Measurements from ENCODE around the gene GRK2. TPM values are rescaled to one million over a fixed set of nuclear protein-coding genes. Genes with fewer than 3 reads are reported as not detected.

GRK2 gene
- total RNA-seq, 2 donors from 2014 or later, result 27.4 to 36.3 TPM

- ATAC-seq, result no peak
- H3K36me3 ChIP-seq (replicated peaks in 1 of 2; ENCODE audit: insufficient read depth in 1 of 2, low read depth in 2 of 2), result peaks cover 0 to 7% of the 10 kb centered on the region in 2 donors
Measured at GRCh38 chr11:67308031-67308866, 42.0 kb downstream of the GRK2 start.

GRCh38 chr11:67309166-67309565 lies 42.9 kb downstream of the GRK2 start:
- H3K27ac ChIP-seq, result no peak overlapping the region
- ATAC-seq (no peak), DNase-seq (no peak)
- peaks cover 17% of the 10 kb centered on the region for H3K4me1 ChIP-seq
- H3K27me3 ChIP-seq, result no peaks in the 10 kb centered on the region
- intact Hi-C loops (cut with DNase I), result no loop called here
- no peaks in the 10 kb centered on the region for H3K9me3 ChIP-seq
- 93 to 96% methylated on average over 8 to 11 of the region's 11 CpGs for WGBS, 2 donors
- TF ChIP-seq CTCF (IDR thresholded peaks at IDR 0.05) (no peak), POLR2A (IDR thresholded peaks at IDR 0.05) (no peak)
- peaks cover 0 to 7% of the 10 kb centered on the region in 2 donors for H3K36me3 ChIP-seq (replicated peaks in 1 of 2; ENCODE audit: insufficient read depth in 1 of 2, low read depth in 2 of 2)
- no peak overlapping the region for H3K4me3 ChIP-seq

More at GRCh38 chr11:67308031-67308866, 42.0 kb downstream of the GRK2 start:
- no peak for TF ChIP-seq POLR2A (IDR thresholded peaks at IDR 0.05)
- TF ChIP-seq CTCF (IDR thresholded peaks at IDR 0.05), result no peak
- Histone ChIP-seq H3K27ac (no peak overlapping the region), H3K27me3 (no peaks in the 10 kb centered on the region), H3K4me1 (peaks cover 20% of the 10 kb centered on the region), H3K4me3 (no peak overlapping the region), H3K9me3 (no peaks in the 10 kb centered on the region)
- intact Hi-C loops (cut with DNase I), result no loop called here
- DNase-seq, result no peak
- WGBS, 2 donors, result 95 to 96% methylated on average over 20 of the region's 20 CpGs

- no peak overlapping the region for H3K27ac ChIP-seq
- no peak overlapping the region for H3K4me3 ChIP-seq
- H3K27me3 ChIP-seq, result no peaks in the 10 kb centered on the region
- DNase-seq (no peak), ATAC-seq (no peak)
- H3K36me3 ChIP-seq (replicated peaks in 1 of 2; ENCODE audit: insufficient read depth in 1 of 2, low read depth in 2 of 2), result peaks cover 0 to 7% of the 10 kb centered on the region in 2 donors
- whole genome bisulfite sequencing, 2 donors, result 93 to 96% methylated on average over 4 to 14 of the region's 14 CpGs
- TF ChIP-seq POLR2A (IDR thresholded peaks at IDR 0.05) (no peak), CTCF (IDR thresholded peaks at IDR 0.05) (no peak)
- intact Hi-C loops (cut with DNase I), result loop anchor here (5.0 kb wide), 1 partner anchor 32 kb away; no protein-coding TSS in a partner anchor
- H3K9me3 ChIP-seq, result no peaks in the 10 kb centered on the region
- peaks cover 12% of the 10 kb centered on the region for H3K4me1 ChIP-seq
Measured at GRCh38 chr11:67309661-67310061, 43.4 kb downstream of the GRK2 start.

GRCh38 chr11:67310246-67311050 lies 44.2 kb downstream of the GRK2 start:
- TF ChIP-seq CTCF (IDR thresholded peaks at IDR 0.05) (no peak), POLR2A (IDR thresholded peaks at IDR 0.05) (no peak)
- ATAC-seq, result no peak
- Histone ChIP-seq H3K27ac (no peak overlapping the region), H3K27me3 (no peaks in the 10 kb centered on the region), H3K4me1 (peaks cover 6% of the 10 kb centered on the region), H3K9me3 (no peaks in the 10 kb centered on the region), H3K4me3 (no peak overlapping the region), H3K36me3 (replicated peaks in 1 of 2; ENCODE audit: insufficient read depth in 1 of 2, low read depth in 2 of 2) (peaks cover 0 to 7% of the 10 kb centered on the region in 2 donors)
- DNase-seq, result no peak
- intact Hi-C loops (cut with DNase I), result loop anchor here (5.0 kb wide), 1 partner anchor 33 kb away; no protein-coding TSS in a partner anchor
- WGBS, 2 donors, result 88 to 91% methylated on average over 7 to 19 of the region's 19 CpGs

Measured in body of pancreas (tissue), 4 donors.